Lung (tissue), 12 donors: ENCODE results near the gene UPK3B. TPM values are rescaled to one million over a fixed set of nuclear protein-coding genes. Genes with fewer than 3 reads are reported as not detected.
"Not testable (repeated sequence)": the region's sequence is repeated elsewhere in the genome, so short reads cannot be mapped to it uniquely, and the experiment has no call there.

Source experiments
- ATAC-seq: fragments of 200-7000 bp; cut with Tn5 transposase; one replicate; pipeline ENCODE4 v1.9.1; 2020; ENCODE audit warnings: moderate number of reproducible peaks; ENCODE audit not compliant: insufficient read depth, low FRiP score
- DNase-seq, 3 donors: peaks; one replicate each; pipeline ENCODE4 v3.0.0-alpha.2; 2013 to 2017
- H3K27ac ChIP-seq, 2 donors: one replicate each; pipeline ENCODE4 v1.5.1; 2013; ENCODE audit warnings: mild to moderate bottlenecking in 2 of 2, moderate library complexity in 2 of 2, control low read depth in 1 of 2, inconsistent platforms in 1 of 2, low read depth in 1 of 2, low read length in 1 of 2
- H3K27me3 ChIP-seq, 3 donors: one replicate each; pipeline ENCODE4 v1.5.1; 2013; ENCODE audit warnings: low read length in 2 of 3; ENCODE audit not compliant: control insufficient read depth in 3 of 3, insufficient read depth in 3 of 3
- H3K36me3 ChIP-seq, 4 donors: one replicate each; pipeline ENCODE4 v1.5.1; 2013; ENCODE audit warnings: low read length in 4 of 4, mild to moderate bottlenecking in 1 of 4, moderate library complexity in 1 of 4; ENCODE audit not compliant: control insufficient read depth in 4 of 4, insufficient read depth in 4 of 4
- H3K4me1 ChIP-seq, 5 donors: one replicate each; pipeline ENCODE4 v1.5.1; 2013; ENCODE audit warnings: low read length in 5 of 5, mild to moderate bottlenecking in 2 of 5, moderate library complexity in 1 of 5; ENCODE audit not compliant: control insufficient read depth in 5 of 5, insufficient read depth in 5 of 5
- H3K4me3 ChIP-seq: one replicate; pipeline ENCODE4 v1.5.1; 2013; ENCODE audit warnings: mild to moderate bottlenecking, control low read depth, moderate library complexity
- H3K9ac ChIP-seq, 2 donors: one replicate each; pipeline ENCODE4 v1.5.1; 2013; ENCODE audit warnings: low read length in 2 of 2, control low read depth in 1 of 2; ENCODE audit not compliant: insufficient read depth in 1 of 2
- H3K9me3 ChIP-seq, 4 donors: one replicate each; pipeline ENCODE4 v1.5.1; 2013; ENCODE audit warnings: low read length in 3 of 4, mild to moderate bottlenecking in 1 of 4, moderate library complexity in 1 of 4; ENCODE audit not compliant: control insufficient read depth in 4 of 4, insufficient read depth in 3 of 4
- CTCF ChIP-seq: IDR thresholded peaks from 2 replicates; pipeline ENCODE4 v1.5.1; 2012; ENCODE audit warnings: mild to moderate bottlenecking; ENCODE audit errors: control extremely low read depth, extremely low read depth
- WGBS, 2 donors: extraction: QIAGEN DNeasy Blood & Tissue Kit; methylation state at CpG; one replicate each; pipeline ENCODE4 v1.1.7; 2013; 5-methylcytosine and 5-hydroxymethylcytosine counted together
- polyA plus RNA-seq, 2 donors: library from polyadenylated mRNA; stranded (reverse); fragments of 200-250 nt; gene quantifications; one replicate each; pipeline ENCODE4 v1.2.1, GENCODE V29; 2013
- total RNA-seq, 2 donors: library from RNA; depleted of rRNA in 1 of 2; stranded (reverse); fragments of >200 nt in 1 of 2; gene quantifications; one replicate each; pipeline ENCODE4 v1.2.1, GENCODE V29; 2014 to 2021
- donor health status: control.
- donor health status: control.
- donor health status: Bipolar disorder and iron deficiency.
- donor health status: healthy.
- donor health status: DM: yes; HTN: yes; CAD: no.

Gene UPK3B
- total and polyA plus RNA-seq, 4 donors = 3.6 to 24.3 (median 8.5) TPM

GRCh38 chr7:76507723-76508406 is 2.5 kb upstream of the UPK3B start:
- Histone ChIP-seq H3K9me3 (peaks cover 0 to 3% (median 0%) of the 10 kb centered on the region in 4 donors), H3K36me3 (peaks cover 0 to 18% (median under 1%) of the 10 kb centered on the region in 4 donors), H3K27me3 (no peaks in the 10 kb centered on the region), H3K27ac (peak overlapping the region in 1 of 2 donors; percentile 31), H3K4me3 (no peak overlapping the region), H3K4me1 (peaks cover 0 to 7% (median 0%) of the 10 kb centered on the region in 5 donors), H3K9ac (no peak overlapping the region)
- TF ChIP-seq CTCF = no peak
- 54 to 76% methylated on average over 11 of the region's 11 CpGs for whole genome bisulfite sequencing, 2 donors
- peak in 2 of 3 donors; percentile 11 for DNase-seq
- no peak for ATAC-seq

GRCh38 chr7:76511200-76511910 is 1.0 kb downstream of the UPK3B start:
- not testable (repeated sequence) for H3K27me3 ChIP-seq, DNase-seq, H3K27ac ChIP-seq, H3K9me3 ChIP-seq, ATAC-seq, H3K4me3 ChIP-seq, H3K36me3 ChIP-seq, H3K9ac ChIP-seq
- 78 to 89% methylated on average over 12 to 16 of the region's 24 CpGs for WGBS, 2 donors
- peaks cover 0 to 10% (median 3%) of the 10 kb centered on the region in 5 donors for H3K4me1 ChIP-seq

DNA sequence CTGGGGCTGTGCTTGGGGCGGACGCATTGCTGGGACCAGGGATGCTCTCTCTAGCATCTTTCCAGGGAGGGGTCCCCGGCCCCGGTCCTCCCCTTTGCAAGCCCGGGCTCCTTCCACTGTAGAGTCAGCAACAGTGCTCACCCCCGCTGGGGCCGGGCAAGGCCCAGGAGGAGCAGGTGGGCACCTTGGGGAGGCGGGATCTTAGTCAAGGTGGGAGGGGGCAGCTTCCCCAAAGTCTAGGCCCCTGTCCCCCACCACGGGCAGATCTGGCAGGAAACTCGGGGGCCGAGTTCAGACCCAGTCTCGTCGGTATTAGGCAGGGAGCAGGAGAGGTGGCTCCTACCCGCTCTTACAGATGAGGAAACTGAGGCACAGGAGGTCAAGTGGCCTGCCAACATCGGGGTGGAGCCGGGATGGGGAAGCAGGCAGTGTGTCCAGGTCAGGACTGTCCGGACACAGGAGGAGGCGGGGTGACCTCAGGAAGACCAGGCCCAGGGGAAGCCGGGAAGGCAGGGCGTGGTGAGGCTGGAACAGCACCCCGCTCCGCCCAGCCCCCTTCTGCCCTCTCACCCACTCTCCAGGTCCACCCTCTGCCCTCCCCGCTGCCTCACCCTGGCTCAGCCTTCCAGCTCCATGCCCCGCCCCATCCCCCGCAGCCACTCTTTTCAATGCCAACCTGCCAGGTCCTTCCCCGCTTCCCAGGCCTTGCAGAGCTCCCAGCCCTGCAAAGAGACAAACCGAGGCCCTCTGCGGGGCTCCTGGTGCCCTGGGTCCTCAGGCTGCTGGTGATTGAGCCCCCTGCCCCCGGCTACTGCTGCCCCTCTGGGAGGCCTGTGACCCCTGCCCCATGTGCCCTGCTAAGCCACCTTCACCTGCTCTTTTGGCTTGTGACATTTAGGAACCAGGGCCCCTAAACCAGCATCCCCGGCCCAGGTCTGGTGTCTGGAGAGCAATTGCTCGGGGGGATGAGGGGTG is 1.8 kb downstream of the UPK3B start:
- peaks cover 0 to 10% (median 3%) of the 10 kb centered on the region in 5 donors for H3K4me1 ChIP-seq
- not testable (repeated sequence) for H3K9ac ChIP-seq, H3K36me3 ChIP-seq, DNase-seq, H3K4me3 ChIP-seq, H3K27ac ChIP-seq, H3K9me3 ChIP-seq, H3K27me3 ChIP-seq
- ATAC-seq = peak; percentile 90
- WGBS, 2 donors = 70 to 94% methylated on average over 3 to 16 of the region's 31 CpGs

GRCh38 chr7:76512941-76513816 is 2.8 kb downstream of the UPK3B start:
- WGBS, 2 donors = 67 to 78% methylated on average over 20 to 21 of the region's 21 CpGs
- Histone ChIP-seq H3K9me3 (no peaks in the 10 kb centered on the region), H3K4me3 (no peak overlapping the region), H3K9ac (no peak overlapping the region), H3K4me1 (peaks cover 0 to 10% (median 3%) of the 10 kb centered on the region in 5 donors), H3K27ac (no peak overlapping the region), H3K27me3 (no peaks in the 10 kb centered on the region), H3K36me3 (no peaks in the 10 kb centered on the region)
- peak in 1 of 3 donors; percentile 16 for DNase-seq
- no peak for ATAC-seq
- TF ChIP-seq CTCF = no peak
